IPS-18a (cell line): Measurements from ENCODE around the gene CACNA1D.

Experiments
- H3K27ac ChIP-seq: one replicate; pipeline ENCODE4 v1.5.1; 2013; ENCODE audit warnings: low read length
- H3K27me3 ChIP-seq: one replicate; pipeline ENCODE4 v1.6.1; 2013; ENCODE audit warnings: mild to moderate bottlenecking, low read length; ENCODE audit not compliant: control insufficient read depth, insufficient read depth
- H3K36me3 ChIP-seq: one replicate; pipeline ENCODE4 v1.6.1; 2013; ENCODE audit warnings: low read depth, low read length; ENCODE audit not compliant: control insufficient read depth
- H3K4me1 ChIP-seq: one replicate; pipeline ENCODE4 v1.6.1; 2013; ENCODE audit warnings: low read depth, low read length; ENCODE audit not compliant: control insufficient read depth
- H3K4me3 ChIP-seq: one replicate; pipeline ENCODE4 v1.5.1; 2013; ENCODE audit warnings: low read length
- H3K9ac ChIP-seq: one replicate; pipeline ENCODE4 v1.6.1; 2013; ENCODE audit warnings: mild to moderate bottlenecking, low read length, moderate library complexity
- H3K9me3 ChIP-seq: one replicate; pipeline ENCODE4 v1.6.1; 2013; ENCODE audit warnings: low read depth, low read length; ENCODE audit not compliant: control insufficient read depth

CACNA1D gene

GRCh38 chr3:53726643-53727042, 232.2 kb downstream of the CACNA1D start:
- Histone ChIP-seq H3K9me3 (no peaks in the 10 kb centered on the region), H3K36me3 (no peaks in the 10 kb centered on the region), H3K27ac (no peak overlapping the region), H3K27me3 (no peaks in the 10 kb centered on the region), H3K4me1 (no peaks in the 10 kb centered on the region), H3K4me3 (no peak overlapping the region), H3K9ac (no peak overlapping the region)

GRCh38 chr3:53728606-53729005, 234.2 kb downstream of the CACNA1D start:
- Histone ChIP-seq H3K9me3 (no peaks in the 10 kb centered on the region), H3K36me3 (no peaks in the 10 kb centered on the region), H3K9ac (no peak overlapping the region), H3K27ac (no peak overlapping the region), H3K4me1 (no peaks in the 10 kb centered on the region), H3K27me3 (no peaks in the 10 kb centered on the region), H3K4me3 (no peak overlapping the region)

GRCh38 chr3:53729159-53729558, 234.7 kb downstream of the CACNA1D start:
- no peaks in the 10 kb centered on the region for H3K27me3 ChIP-seq
- H3K4me3 ChIP-seq: no peak overlapping the region
- H3K27ac ChIP-seq: no peak overlapping the region
- no peaks in the 10 kb centered on the region for H3K36me3 ChIP-seq
- no peaks in the 10 kb centered on the region for H3K9me3 ChIP-seq
- no peaks in the 10 kb centered on the region for H3K4me1 ChIP-seq
- H3K9ac ChIP-seq: no peak overlapping the region

DNA sequence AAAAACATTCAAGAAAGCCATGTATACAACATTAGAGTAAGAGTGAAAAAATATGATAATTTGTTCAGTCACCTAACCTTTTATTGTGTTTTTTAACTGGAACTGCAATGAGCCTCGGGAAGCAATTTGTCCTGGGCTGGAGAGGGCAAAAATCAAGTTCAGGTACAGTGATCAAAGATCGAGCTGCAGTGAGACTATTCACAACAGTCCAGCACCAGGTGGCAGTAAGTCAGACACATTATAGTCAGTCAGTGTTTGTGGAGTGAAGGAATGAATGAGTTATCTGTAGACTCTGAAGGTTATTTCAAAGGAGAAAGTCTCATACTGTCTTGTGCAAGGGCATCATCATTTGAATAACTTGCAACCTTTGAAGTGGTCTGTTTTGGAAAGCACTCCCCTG, 235.2 kb downstream of the CACNA1D start:
- H3K4me1 ChIP-seq: no peaks in the 10 kb centered on the region
- H3K9ac ChIP-seq: no peak overlapping the region
- H3K9me3 ChIP-seq: no peaks in the 10 kb centered on the region
- H3K27ac ChIP-seq: no peak overlapping the region
- no peak overlapping the region for H3K4me3 ChIP-seq
- no peaks in the 10 kb centered on the region for H3K27me3 ChIP-seq
- no peaks in the 10 kb centered on the region for H3K36me3 ChIP-seq

DNA sequence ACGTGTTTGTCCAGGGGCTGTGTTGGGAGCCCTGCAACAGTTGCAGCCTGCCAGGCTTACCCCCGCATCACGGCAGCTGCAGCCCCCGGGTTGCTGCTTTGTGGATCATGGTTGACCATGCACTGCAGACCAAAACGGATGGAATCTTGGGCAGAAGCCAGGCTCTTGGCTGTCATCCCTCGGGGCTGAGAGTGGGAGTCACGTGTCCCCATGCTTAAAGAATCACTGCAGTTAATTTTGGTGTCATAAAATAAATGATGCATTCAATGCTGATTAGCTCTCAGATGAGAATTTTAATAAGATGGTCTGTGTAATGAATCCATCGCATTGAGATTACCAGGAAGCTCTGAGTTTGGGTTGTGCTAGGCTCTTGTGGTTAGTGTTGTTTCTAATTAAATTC, 236.2 kb downstream of the CACNA1D start:
- H3K4me3 ChIP-seq: no peak overlapping the region
- H3K4me1 ChIP-seq: no peaks in the 10 kb centered on the region
- no peak overlapping the region for H3K9ac ChIP-seq
- no peaks in the 10 kb centered on the region for H3K36me3 ChIP-seq
- no peaks in the 10 kb centered on the region for H3K9me3 ChIP-seq
- no peak overlapping the region for H3K27ac ChIP-seq
- H3K27me3 ChIP-seq: no peaks in the 10 kb centered on the region

GRCh38 chr3:53731934-53732624, 237.7 kb downstream of the CACNA1D start:
- no peaks in the 10 kb centered on the region for H3K4me1 ChIP-seq
- H3K4me3 ChIP-seq: no peak overlapping the region
- H3K27ac ChIP-seq: no peak overlapping the region
- no peaks in the 10 kb centered on the region for H3K27me3 ChIP-seq
- H3K36me3 ChIP-seq: no peaks in the 10 kb centered on the region
- no peaks in the 10 kb centered on the region for H3K9me3 ChIP-seq
- H3K9ac ChIP-seq: no peak overlapping the region

- Histone ChIP-seq H3K27ac (no peak overlapping the region), H3K4me1 (no peaks in the 10 kb centered on the region), H3K4me3 (no peak overlapping the region), H3K9me3 (no peaks in the 10 kb centered on the region), H3K27me3 (no peaks in the 10 kb centered on the region), H3K36me3 (no peaks in the 10 kb centered on the region), H3K9ac (no peak overlapping the region)
Measured at GRCh38 chr3:53733446-53733845, 239.0 kb downstream of the CACNA1D start.

DNA sequence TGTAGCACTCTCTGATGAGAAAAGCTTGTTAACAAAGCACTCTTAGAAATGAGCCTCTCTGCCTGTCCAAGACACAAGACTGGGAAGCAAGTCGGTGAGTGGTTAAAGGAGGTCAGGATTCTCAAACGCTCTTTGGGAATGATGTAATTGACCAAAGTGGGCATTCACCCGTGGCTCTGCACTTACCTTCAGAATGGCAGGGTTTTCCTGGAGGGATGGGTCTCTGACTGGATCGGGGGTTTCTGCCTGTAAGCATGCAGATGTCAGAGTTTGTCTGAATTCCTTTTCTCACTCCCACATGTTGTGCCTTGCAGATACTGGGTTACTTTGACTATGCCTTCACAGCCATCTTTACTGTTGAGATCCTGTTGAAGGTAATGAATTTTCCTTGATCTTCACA, 245.6 kb downstream of the CACNA1D start:
- no peaks in the 10 kb centered on the region for H3K4me1 ChIP-seq
- H3K9ac ChIP-seq: no peak overlapping the region
- H3K27me3 ChIP-seq: no peaks in the 10 kb centered on the region
- no peaks in the 10 kb centered on the region for H3K36me3 ChIP-seq
- no peak overlapping the region for H3K27ac ChIP-seq
- no peaks in the 10 kb centered on the region for H3K9me3 ChIP-seq
- H3K4me3 ChIP-seq: no peak overlapping the region

GRCh38 chr3:53740956-53741355, 246.5 kb downstream of the CACNA1D start:
- no peaks in the 10 kb centered on the region for H3K27me3 ChIP-seq
- H3K9ac ChIP-seq: no peak overlapping the region
- no peak overlapping the region for H3K4me3 ChIP-seq
- H3K4me1 ChIP-seq: no peaks in the 10 kb centered on the region
- H3K36me3 ChIP-seq: no peaks in the 10 kb centered on the region
- no peak overlapping the region for H3K27ac ChIP-seq
- no peaks in the 10 kb centered on the region for H3K9me3 ChIP-seq

DNA sequence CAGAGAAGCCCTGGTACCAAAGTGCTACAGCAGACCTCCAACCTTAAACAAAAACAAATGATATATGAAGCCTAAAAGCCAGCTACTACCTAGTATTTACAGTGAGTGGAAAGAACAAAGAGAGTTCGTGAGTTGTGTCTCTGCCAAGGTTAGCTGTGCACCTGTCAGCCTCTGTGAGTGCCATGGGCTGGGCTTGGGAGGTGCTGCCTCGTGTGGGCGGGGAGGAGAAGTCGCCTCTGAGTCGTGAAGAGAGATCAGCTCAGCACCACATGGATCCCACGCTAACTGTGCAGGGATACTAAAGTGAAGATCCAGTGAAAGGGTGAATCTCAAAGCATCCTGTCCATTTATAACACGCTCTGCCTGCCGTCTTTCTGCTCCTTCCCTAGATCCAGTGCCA, 249.9 kb downstream of the CACNA1D start:
- peaks cover 17% of the 10 kb centered on the region for H3K4me1 ChIP-seq
- no peaks in the 10 kb centered on the region for H3K36me3 ChIP-seq
- no peak overlapping the region for H3K4me3 ChIP-seq
- no peaks in the 10 kb centered on the region for H3K9me3 ChIP-seq
- H3K27me3 ChIP-seq: no peaks in the 10 kb centered on the region
- H3K27ac ChIP-seq: no peak overlapping the region
- no peak overlapping the region for H3K9ac ChIP-seq

- Histone ChIP-seq H3K27ac (no peak overlapping the region), H3K9me3 (no peaks in the 10 kb centered on the region), H3K9ac (no peak overlapping the region), H3K4me3 (no peak overlapping the region), H3K4me1 (peaks cover 23% of the 10 kb centered on the region), H3K36me3 (no peaks in the 10 kb centered on the region), H3K27me3 (no peaks in the 10 kb centered on the region)
Measured at GRCh38 chr3:53747559-53747958, 253.1 kb downstream of the CACNA1D start.

GRCh38 chr3:53748512-53749271, 254.3 kb downstream of the CACNA1D start:
- H3K36me3 ChIP-seq: no peaks in the 10 kb centered on the region
- no peak overlapping the region for H3K9ac ChIP-seq
- H3K9me3 ChIP-seq: no peaks in the 10 kb centered on the region
- H3K4me1 ChIP-seq: peaks cover 23% of the 10 kb centered on the region
- H3K4me3 ChIP-seq: peak overlapping the region; percentile 11
- H3K27ac ChIP-seq: no peak overlapping the region
- no peaks in the 10 kb centered on the region for H3K27me3 ChIP-seq
